NCI-H1092 treated with DMSO at 0.1 percent for 48 hours (cell line): ENCODE data around the gene SH3RF3.
A peak's percentile ranks its signal among the peaks of the same experiment; 100 is the strongest.
"Not testable (repeated sequence)": the region's sequence is repeated elsewhere in the genome, so short reads cannot be mapped to it uniquely, and the experiment has no call there.

ENCODE experiments used
- DNase-seq: peaks from one replicate; lab custom pipeline; 2025; lab: John Stamatoyannopoulos, UW

The SH3RF3 gene

GRCh38 chr2:109118321-109118720 is 10.7 kb upstream of the SH3RF3 start:
- DNase-seq, result no peak

DNA sequence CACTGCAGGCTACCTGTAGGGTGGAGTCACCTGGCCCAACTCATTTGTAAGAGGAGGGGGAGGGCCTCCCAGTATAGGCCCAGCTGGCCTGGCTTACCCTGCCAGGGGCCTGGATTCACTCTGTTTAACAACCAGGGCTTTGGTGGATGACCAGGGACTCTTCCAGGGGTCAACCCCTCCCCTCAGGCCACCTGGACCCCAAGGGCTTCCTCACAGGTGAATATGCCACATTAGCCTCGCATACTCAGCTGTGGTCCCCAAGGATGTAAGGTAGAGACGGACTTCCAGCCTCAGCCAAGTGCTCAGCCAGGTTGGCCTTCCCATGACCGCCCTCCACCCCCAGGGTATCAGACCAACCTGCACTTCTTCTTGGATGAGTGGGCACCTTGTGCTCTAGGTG is 8.8 kb upstream of the SH3RF3 start:
- no peak for DNase-seq

DNA sequence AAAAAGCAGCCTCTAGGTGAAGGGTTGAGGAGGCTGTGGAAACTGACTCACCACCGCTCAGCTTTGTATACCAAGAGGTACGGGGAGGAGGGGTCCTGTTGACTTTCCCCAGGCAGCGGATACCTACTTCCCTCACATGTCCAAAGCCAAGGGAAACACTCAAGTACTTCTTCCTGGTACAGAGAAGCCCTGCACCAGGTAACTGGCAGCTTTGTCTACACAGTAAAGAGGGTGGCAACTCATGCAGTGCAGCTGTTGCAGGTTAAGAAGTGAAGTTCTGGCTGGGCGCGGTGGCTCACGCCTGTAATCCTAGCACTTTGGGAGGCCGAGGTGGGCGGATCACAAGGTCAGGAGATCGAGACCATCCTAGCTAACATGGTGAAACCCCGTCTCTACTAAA is 8.3 kb upstream of the SH3RF3 start:
- DNase-seq, result not testable (repeated sequence)

GRCh38 chr2:109123586-109124201 is 5.3 kb upstream of the SH3RF3 start:
- DNase-seq, result no peak

- DNase-seq, result no peak
These were observed 3.9 kb upstream of the SH3RF3 start for GRCh38 chr2:109124982-109125592.

GRCh38 chr2:109125593-109126500 is 3.2 kb upstream of the SH3RF3 start:
- no peak for DNase-seq

- DNase-seq, result no peak
These were observed 2.5 kb upstream of the SH3RF3 start for GRCh38 chr2:109126501-109126860.

DNA sequence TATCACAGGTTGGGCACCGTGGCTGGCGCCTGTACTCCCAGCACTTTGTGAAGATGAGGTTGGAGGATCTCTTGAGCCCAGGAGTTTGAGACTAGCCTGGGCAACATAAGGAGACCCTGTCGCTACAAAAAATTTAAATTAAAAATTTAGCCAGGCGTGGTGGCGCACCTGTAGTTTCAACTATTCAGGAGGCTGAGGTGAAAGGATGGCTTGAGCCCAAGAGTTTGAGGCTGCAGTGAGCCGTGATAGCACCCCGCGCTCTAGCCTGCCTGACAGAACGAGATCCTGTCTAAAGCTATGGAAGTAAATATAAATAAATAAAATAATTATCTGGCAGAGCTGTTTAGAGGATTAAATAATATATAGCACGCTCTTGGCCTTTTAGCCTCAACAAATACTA is 1.4 kb upstream of the SH3RF3 start:
- no peak for DNase-seq

DNA sequence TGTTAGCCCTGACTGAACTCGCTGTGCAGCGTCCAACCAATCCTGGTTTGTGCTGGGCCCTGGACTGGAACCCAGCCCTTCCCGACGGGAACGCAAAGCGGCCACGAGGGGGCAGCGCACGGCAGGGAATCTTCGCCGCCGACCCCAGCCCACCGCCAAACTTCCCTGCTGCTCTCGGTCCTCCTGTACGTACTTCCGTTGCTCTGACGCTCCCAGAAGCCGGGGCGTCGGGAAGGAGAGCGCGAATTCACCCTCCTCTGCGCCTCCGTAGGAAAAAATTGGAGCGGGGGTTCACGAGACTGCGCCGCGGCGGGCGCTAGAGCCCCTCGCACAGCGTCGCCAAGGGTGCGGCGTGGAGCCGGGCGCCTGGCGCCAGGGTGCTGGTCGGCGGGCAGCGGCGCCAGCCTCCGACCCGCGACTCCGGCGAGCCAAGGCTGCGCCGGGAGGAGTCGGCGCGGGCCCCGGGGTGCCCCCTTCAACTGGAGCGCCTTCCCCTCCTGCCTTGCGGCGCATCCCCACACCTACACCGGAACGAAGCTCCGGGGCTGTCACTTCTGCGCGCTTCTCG is 873 bp upstream of the SH3RF3 start:
- peak; percentile 78 for DNase-seq

- DNase-seq, result peak; percentile 20
These were observed 433 bp downstream of the SH3RF3 start for GRCh38 chr2:109129356-109129920.

GRCh38 chr2:109129921-109130722 is 1.1 kb downstream of the SH3RF3 start:
- DNase-seq, result no peak

- no peak for DNase-seq
These were observed 1.7 kb downstream of the SH3RF3 start for GRCh38 chr2:109130723-109130995.

DNA sequence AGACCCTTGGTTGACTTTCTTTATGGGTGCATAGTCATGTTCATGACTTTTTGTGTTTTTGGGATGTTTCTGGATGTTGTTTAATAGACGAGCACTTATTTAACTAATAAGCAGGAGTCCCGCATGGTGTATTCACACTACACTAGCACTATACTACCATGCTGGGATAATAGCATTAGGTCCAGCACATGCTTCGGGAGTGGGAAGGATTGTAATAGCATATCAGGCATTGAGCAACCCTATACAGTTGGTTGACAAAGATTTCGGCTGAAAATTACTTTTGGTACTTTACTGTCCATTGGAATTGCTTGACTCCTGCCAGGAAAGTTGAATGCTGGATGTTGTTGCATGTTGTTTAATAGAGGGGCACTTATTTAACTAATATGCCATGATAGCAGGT is 2.8 kb downstream of the SH3RF3 start:
- no peak for DNase-seq

DNA sequence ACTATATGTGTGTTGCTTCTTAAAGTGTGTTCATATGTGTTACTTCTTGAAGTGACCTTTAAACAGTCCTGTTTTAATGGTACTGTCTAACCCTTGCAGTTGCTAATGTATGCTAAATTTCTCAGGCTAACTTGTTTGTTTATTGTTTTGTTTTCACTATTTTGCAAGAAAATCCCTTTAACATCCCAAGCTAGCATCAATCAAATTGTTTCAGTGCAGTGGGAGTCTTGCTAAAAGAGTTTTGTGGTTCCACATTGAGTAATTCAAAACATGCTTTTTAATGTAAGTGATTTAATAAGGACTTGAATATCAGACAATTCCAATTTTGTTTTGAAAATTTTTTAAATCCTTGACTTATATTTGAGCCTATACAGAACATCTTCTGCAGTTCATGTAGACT is 3.6 kb downstream of the SH3RF3 start:
- DNase-seq, result no peak

- DNase-seq, result no peak
These were observed 4.7 kb downstream of the SH3RF3 start for GRCh38 chr2:109133746-109134145.

DNA sequence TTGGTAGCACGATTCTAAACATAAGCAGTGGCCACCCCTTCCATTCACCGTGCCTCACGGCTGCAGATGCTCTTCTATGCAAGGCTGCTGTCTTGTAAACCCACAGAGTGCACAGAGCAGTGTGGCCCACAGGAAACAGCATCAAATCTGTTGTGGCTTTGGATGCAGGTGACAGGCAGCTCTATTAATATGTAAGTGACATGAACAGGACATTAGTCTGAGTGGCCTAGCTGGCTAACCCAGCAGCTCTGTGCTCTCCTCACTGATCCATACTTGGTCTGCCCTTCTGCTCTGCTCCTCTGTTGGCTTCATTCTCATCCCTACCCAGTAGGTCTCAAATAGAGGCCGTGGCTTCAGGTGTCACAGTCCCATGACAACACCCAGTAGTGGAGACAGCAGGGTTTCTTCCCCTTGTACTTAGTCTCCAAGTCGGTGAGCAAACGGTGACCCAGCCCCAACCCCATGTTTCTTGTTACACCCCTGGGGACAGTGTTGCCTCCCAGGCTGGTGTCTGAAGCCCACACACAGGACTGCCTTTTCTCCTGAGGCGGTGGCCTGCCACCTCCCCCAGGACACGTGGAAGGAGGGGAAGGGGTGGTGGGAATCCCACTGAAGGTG is 5.8 kb downstream of the SH3RF3 start:
- DNase-seq, result no peak

DNA sequence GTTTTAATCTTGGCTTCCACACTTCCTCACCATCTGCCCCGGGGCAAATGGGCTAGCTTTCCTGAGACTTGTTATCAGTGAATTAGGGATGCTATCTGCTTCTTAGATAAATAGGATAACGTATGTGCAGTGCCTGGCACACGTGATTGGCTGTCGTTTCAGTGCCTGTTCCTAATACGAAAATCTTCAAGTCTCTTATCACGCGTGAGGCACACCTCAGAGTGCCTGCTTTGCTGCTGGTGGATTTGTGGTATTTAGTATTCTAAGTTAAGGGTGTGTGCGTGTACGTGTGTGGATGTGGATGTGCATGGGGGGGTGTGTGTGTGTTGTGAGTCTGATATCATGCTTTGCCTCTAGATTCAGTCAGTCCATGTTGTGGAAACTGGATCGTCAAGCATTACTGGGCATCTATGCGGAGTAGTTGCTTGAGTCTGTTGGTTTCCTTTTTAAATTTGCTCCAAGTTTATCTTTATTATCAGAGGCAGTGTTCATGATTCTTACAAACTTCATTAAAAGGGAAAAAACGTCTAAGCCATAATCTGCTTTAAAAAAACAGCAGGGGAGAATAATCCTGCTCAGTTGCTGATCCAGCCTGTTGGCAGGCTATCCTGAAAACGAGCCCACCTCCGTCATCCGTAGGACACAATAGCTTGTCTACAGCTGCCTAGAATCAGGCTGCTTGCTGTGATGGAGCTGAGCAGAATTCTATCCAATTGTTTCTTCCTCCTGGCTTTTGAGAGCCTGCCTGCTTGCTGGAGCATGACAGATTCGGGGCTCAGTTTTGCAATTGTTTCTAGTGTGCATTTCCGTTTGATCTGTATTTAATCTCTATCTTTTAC is 6.6 kb downstream of the SH3RF3 start:
- peak; percentile 71 for DNase-seq

- DNase-seq, result no peak
These were observed 7.5 kb downstream of the SH3RF3 start for GRCh38 chr2:109136542-109136941.

GRCh38 chr2:109137616-109138015 is 8.6 kb downstream of the SH3RF3 start:
- DNase-seq, result no peak

DNA sequence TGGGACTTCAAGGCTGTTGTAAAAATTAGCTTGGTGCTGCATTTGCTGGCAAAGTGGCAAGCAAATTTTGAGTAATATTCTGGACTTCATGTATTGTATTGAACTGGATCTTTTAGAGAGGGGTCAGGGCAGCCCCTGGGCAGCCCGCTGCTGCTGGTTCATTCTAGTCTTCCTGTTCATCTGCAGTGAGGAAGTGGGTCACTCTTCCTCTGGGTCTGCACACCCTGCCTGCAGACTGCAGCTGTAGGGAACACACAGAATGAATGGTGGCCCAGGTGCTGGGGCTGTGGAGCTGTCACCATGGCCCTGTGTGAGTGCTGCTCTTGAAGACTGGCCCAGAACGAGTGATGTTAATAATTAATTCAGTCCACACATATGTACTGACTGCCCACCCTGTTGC is 9.4 kb downstream of the SH3RF3 start:
- no peak for DNase-seq

DNA sequence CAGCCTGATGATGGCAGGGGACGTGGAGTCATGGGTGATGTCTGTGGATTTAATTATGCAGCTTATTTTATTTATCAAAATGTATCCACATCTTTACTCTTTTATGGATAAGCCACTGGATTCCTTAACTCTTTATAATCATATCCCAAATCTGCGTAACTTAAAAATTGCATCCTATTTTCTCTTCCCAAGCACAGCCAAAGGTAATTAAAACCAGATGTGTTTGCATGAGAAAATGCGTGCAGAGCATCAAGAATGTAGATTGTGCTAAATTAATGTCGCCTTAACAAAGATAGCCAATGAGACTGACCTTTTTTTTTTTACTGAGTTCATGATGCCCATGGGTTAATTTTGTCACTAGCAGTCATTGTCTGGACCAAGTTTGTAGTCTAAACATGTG is 10.0 kb downstream of the SH3RF3 start:
- no peak for DNase-seq
